Measurements from ENCODE around the gene NTRK3. TPM values are rescaled to one million over a fixed set of nuclear protein-coding genes. Genes with fewer than 3 reads are reported as not detected.

The NTRK3 gene
- total RNA-seq, 2 donors from 2014 or later = 0.66 to 5.2 TPM

DNA sequence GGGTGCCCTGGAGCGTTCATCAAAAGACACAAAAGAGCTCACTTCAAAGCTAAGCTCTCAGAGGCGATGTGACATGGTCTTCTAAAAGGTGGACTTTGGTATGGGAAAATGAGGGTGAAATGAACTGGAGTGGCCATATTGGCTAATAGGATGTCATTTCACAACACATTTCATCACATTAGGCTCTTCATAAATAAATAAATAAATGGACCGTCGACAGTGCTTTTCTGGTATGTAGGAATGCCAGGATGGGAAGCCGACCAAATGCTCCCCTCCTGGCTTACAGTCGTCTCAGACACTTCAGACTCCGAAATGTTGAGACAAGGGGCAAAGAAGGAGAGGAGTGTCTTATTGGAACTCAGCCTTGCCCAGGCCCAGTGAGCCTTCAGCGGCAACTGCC, 383.0 kb downstream of the NTRK3 start:
- ATAC-seq = no peak
- 70 to 71% methylated on average over 7 to 8 of the region's 8 CpGs for WGBS, 2 donors

DNA sequence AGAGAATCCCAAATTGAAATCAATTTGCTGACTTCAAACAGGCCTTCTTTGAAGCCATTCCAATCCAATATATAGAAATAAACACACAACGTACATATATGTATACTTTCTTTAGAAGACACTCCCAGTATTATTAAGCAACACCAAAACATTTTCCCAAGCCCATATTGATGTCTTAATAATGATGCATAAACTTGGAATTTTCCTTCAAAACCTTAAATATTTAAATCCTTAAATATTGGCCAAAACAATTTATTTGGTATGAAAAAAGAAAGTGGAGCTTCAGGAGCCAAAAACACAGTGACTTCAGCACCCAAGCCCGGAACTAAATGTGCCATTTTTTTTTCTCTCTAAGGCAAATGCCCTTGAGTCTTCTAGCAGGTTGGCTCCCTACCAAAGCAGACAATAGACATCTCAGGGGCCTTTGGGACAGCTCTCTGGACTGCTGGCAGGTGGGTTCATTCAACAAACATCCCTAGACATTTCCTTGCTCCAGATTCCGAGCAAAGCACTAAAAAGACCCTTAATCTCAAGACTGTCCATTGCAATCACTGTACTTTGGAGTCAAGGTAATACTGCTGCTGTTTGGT, 384.7 kb downstream of the NTRK3 start:
- Histone ChIP-seq H3K27ac (no peak overlapping the region), H3K36me3 (replicated peaks in 1 of 2; ENCODE audit: insufficient read depth in 1 of 2, low read depth in 2 of 2) (no peaks in the 10 kb centered on the region), H3K27me3 (no peaks in the 10 kb centered on the region), H3K9me3 (no peaks in the 10 kb centered on the region), H3K4me1 (no peaks in the 10 kb centered on the region), H3K4me3 (no peak overlapping the region)
- WGBS, 2 donors = 60 to 62% methylated on average over 3 of the region's 3 CpGs
- intact Hi-C loops (cut with DNase I) = no loop called here
- no peak for ATAC-seq
- DNase-seq = no peak
- TF ChIP-seq, protein P1, sequence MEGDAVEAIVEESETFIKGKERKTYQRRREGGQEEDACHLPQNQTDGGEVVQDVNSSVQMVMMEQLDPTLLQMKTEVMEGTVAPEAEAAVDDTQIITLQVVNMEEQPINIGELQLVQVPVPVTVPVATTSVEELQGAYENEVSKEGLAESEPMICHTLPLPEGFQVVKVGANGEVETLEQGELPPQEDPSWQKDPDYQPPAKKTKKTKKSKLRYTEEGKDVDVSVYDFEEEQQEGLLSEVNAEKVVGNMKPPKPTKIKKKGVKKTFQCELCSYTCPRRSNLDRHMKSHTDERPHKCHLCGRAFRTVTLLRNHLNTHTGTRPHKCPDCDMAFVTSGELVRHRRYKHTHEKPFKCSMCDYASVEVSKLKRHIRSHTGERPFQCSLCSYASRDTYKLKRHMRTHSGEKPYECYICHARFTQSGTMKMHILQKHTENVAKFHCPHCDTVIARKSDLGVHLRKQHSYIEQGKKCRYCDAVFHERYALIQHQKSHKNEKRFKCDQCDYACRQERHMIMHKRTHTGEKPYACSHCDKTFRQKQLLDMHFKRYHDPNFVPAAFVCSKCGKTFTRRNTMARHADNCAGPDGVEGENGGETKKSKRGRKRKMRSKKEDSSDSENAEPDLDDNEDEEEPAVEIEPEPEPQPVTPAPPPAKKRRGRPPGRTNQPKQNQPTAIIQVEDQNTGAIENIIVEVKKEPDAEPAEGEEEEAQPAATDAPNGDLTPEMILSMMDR (IDR thresholded peaks at IDR 0.05) = no peak
- no peak for TF ChIP-seq POLR2A (IDR thresholded peaks at IDR 0.05)

More for the DNA sequence above, 383.0 kb downstream of the NTRK3 start:
- Histone ChIP-seq H3K36me3 (replicated peaks in 1 of 2; ENCODE audit: insufficient read depth in 1 of 2, low read depth in 2 of 2) (no peaks in the 10 kb centered on the region), H3K4me3 (no peak overlapping the region), H3K9me3 (no peaks in the 10 kb centered on the region), H3K4me1 (no peaks in the 10 kb centered on the region), H3K27ac (no peak overlapping the region), H3K27me3 (no peaks in the 10 kb centered on the region)
- no peak for DNase-seq
- intact Hi-C loops (cut with DNase I) = no loop called here
- TF ChIP-seq, protein P1 (IDR thresholded peaks at IDR 0.05) = no peak
- no peak for TF ChIP-seq POLR2A (IDR thresholded peaks at IDR 0.05)

DNA sequence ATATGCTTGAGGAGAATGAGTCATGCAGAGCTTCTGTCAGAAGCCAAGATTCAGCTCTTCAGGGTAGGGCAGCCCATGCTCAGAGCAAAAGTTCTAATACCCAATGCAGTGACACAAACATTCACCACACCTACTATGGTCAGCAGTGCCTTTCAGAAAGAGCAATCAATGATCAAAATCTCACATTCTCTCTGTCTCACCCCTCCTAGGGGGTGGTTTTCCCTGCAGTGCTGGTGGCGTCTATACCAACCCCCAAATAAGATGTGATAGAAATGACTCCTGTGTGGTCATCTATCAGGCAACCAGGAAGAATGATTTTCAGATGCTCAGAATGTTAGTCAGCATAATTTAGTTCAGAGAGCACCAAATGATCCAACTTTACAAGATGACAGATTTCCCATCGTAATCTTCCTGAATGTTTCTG, 385.3 kb downstream of the NTRK3 start:
- ATAC-seq (no peak), DNase-seq (no peak)
- Histone ChIP-seq H3K9me3 (no peaks in the 10 kb centered on the region), H3K27ac (no peak overlapping the region), H3K27me3 (no peaks in the 10 kb centered on the region), H3K4me3 (no peak overlapping the region), H3K4me1 (no peaks in the 10 kb centered on the region), H3K36me3 (replicated peaks in 1 of 2; ENCODE audit: insufficient read depth in 1 of 2, low read depth in 2 of 2) (no peaks in the 10 kb centered on the region)
- 57 to 62% methylated on average over 2 of the region's 2 CpGs for WGBS, 2 donors
- intact Hi-C loops (cut with DNase I) = no loop called here
- TF ChIP-seq, protein P1 (IDR thresholded peaks at IDR 0.05) = no peak
- TF ChIP-seq POLR2A (IDR thresholded peaks at IDR 0.05) = no peak

DNA sequence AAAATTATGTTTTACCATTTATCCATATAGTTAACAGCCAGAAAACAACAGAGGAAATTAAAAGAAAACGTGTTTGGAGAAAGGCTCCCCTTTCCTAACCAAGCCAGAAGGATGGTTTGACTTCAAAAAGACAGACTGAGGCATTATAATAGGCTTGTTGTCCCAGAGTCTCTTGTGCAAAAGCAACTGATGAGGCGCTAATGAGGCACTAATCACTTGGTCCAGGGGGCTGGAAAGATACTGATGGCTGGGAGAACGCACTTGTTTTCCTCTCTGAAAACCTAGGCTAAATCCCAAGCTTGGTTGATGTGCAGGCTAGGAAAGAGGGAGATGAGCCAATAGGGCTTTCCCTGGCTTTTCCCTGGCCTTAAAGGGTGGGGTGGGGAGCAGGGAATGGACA, 389.6 kb downstream of the NTRK3 start:
- ATAC-seq (no peak), DNase-seq (no peak)
- intact Hi-C loops (cut with DNase I) = no loop called here
- TF ChIP-seq POLR2A (IDR thresholded peaks at IDR 0.05) = no peak
- TF ChIP-seq, protein P1 (IDR thresholded peaks at IDR 0.05) = no peak
- 12 to 13% methylated on average over 3 of the region's 3 CpGs for WGBS, 2 donors
- Histone ChIP-seq H3K4me3 (no peak overlapping the region), H3K4me1 (no peaks in the 10 kb centered on the region), H3K36me3 (replicated peaks in 1 of 2; ENCODE audit: insufficient read depth in 1 of 2, low read depth in 2 of 2) (no peaks in the 10 kb centered on the region), H3K27me3 (no peaks in the 10 kb centered on the region), H3K9me3 (no peaks in the 10 kb centered on the region), H3K27ac (no peak overlapping the region)

DNA sequence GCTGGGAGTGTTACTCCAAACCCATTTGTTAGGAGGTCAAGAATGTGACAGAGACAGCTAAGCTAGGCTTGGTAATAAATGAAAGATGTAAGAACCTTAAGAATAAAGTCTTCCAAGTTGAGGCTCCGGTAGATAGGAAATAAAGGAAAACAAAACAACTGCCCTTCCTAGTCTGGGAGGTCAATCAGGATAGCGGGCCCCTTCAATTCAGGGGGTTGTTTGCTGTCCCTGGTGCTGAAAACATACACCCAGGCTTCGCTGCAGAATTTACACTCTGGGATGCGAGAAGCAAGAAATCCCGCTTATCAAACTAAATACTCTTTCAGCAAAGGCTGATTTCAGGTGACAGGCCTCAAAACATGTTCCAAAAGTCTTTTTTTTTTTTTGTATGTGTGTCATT, 393.4 kb downstream of the NTRK3 start:
- no peak for TF ChIP-seq POLR2A (IDR thresholded peaks at IDR 0.05)
- TF ChIP-seq, protein P1 (IDR thresholded peaks at IDR 0.05) = no peak
- no peak for DNase-seq
- Histone ChIP-seq H3K27ac (no peak overlapping the region), H3K36me3 (replicated peaks in 1 of 2; ENCODE audit: insufficient read depth in 1 of 2, low read depth in 2 of 2) (no peaks in the 10 kb centered on the region), H3K4me3 (no peak overlapping the region), H3K9me3 (no peaks in the 10 kb centered on the region), H3K4me1 (no peaks in the 10 kb centered on the region), H3K27me3 (no peaks in the 10 kb centered on the region)
- 32 to 34% methylated on average over 5 of the region's 5 CpGs for WGBS, 2 donors
- intact Hi-C loops (cut with DNase I) = no loop called here
- no peak for ATAC-seq
